Activated CD4-positive, alpha-beta T cell treated with anti-CD3 and anti-CD28 coated beads, Interleukin-2, Interleukin-6, amounts not matched to agents 100 ng/mL and 50 ng/mL, durations not matched to agents 16 hours and 8 hours (primary cell): ENCODE measurements around the gene C16orf92.

Experiments used
- DNase-seq: peaks from one replicate; pipeline ENCODE4 v3.0.0-alpha.2; 2020

Gene C16orf92

DNA sequence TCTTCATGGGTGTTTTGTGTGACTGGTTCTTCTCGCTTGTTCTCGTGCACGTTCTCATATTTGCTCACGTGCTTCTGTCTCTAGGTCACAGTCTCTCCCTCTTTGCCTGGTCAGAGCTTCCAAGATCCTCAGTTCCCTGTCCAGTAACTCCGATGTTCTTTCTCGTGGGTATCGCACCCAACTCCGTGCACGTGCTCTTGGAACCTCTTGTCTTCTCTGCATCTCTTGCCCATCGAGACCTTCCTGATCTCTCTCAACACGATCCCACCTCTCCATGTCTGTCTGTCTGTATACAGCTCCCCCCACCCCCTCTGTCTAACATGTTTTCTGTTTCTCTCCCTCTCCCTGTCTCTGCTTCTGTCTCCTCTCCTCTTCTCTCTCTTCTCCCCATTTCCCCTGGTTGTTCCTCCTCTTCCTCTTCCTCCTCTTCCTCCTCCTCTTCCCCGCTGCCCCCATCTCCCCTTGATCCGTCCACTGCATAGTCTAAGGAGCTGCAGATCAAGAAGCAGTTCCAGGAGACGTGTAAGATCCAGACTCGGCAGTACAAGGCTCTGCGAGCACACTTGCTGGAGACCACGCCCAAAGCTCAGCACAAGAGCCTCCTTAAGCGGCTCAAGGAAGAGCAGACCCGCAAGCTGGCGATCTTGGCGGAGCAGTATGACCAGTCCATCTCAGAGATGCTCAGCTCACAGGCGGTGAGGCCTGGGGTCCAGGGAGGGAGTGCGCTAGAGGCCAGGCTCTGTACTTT, 33.7 kb upstream of the C16orf92 start:
- no peak for DNase-seq

DNA sequence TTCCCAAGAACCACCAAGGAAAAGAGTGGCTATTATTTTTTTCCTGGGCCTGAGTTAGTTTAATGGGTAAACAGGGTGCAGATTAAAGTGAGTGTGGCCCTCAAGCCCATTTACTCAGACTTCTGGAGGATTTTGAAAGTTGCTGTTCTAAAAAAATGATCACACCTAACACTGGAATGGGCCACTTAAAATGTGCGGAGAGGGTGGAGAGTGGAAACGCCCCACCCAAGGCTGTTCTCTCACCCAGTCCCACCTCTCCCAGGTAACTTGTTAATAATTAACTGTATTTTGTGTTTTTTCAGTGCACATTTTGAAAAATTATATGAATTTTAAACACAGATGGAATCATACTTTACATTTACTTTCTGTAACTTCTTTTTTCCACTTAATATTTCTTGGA, 33.0 kb upstream of the C16orf92 start:
- no peak for DNase-seq

DNA sequence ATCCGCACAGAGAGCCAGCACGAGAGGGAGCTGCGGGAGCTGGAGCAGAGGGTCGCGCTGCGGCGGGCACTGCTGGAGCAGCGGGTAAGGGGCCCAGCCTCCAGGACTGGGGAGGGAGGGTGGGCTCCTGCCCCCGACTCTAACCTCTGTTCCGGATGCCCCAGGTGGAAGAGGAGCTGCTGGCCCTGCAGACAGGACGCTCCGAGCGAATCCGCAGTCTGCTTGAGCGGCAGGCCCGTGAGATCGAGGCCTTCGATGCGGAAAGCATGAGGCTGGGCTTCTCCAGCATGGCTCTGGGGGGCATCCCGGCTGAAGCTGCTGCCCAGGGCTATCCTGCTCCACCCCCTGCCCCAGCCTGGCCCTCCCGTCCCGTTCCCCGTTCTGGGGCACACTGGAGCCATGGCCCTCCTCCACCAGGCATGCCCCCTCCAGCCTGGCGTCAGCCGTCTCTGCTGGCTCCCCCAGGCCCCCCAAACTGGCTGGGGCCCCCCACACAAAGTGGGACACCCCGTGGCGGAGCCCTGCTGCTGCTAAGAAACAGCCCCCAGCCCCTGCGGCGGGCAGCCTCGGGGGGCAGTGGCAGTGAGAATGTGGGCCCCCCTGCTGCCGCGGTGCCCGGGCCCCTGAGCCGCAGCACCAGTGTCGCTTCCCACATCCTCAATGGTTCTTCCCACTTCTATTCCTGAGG, 32.0 kb upstream of the C16orf92 start:
- no peak for DNase-seq

DNA sequence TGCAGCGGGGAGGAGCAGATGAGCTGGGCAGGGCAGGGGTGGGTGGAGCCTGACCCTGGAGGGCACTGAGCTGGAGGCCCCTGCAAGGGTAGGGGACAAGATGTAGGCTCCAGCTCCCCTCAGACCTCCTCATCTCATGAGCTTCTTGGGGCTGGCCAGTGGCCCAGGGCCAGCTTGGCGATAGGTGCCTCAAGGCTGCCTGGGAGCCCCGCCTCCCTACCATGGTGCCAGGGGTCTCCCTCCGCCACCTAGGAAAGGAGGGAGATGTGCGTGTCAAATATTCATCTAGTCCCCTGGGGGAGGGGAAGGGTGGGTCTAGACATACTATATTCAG, 31.5 kb upstream of the C16orf92 start:
- no peak for DNase-seq

DNA sequence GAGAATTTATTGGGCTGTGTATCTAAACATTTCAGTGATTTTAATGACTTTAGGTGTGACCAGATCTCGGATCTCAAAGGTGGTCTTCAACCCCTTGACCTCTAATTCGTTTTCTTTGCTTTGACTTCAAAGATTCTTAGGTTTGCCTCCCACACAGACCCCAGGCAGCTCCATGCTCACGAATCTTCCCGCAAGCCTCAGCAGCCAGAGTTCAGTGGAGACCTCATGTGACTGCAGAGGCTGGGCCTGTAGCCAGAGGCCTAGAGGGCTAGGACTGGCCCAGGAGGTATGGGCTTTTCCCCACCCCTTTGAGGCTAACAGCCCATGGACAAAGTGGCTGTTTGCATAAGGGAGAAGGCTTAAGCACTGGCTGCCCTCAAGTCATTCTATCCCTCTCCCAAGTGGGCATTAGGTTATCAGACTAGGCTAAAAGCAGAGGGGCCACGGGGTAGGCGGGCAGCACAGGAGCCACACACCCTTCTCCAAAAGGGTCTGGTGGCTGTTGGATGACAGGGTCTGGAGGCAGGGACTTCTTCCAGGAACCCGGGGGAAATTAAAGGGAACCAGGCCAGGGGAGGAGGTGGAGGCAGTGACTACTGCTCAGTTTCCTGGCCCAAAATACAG, 30.5 kb upstream of the C16orf92 start:
- no peak for DNase-seq

DNA sequence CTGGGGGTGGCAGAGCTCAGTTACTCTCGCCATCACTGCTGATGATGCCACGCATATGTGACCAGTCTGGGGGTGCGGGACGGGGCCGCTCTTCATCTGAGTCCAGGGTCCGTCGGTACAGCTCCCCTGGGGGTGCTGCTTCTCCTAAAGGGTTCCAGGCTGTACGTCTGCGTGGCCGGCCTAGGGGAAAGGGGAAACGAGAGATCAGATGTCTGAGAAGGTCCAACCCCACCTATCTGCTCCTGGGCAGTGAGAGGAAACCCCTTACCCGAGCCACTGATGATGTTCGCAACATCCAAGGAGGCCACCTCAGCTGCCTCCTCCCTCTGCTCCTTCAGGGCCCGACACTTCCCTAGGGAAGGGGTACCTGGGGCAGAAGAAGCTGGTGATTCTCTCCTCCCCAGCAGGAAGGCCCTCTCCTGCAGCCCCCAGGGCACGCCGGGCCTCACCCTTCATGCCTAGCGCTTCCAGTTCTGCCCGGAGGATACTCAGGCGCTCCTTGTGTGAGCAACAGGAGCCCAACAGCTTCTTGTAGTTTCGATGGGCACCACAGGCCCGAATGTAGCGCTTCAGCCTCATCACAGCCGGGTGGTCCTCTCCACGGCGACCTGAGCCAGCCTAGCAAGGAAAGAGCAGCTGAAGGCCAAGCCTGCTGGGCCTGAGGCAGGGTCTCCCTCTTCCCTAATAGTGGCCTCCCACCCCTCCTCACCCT, 29.7 kb upstream of the C16orf92 start:
- no peak for DNase-seq

DNA sequence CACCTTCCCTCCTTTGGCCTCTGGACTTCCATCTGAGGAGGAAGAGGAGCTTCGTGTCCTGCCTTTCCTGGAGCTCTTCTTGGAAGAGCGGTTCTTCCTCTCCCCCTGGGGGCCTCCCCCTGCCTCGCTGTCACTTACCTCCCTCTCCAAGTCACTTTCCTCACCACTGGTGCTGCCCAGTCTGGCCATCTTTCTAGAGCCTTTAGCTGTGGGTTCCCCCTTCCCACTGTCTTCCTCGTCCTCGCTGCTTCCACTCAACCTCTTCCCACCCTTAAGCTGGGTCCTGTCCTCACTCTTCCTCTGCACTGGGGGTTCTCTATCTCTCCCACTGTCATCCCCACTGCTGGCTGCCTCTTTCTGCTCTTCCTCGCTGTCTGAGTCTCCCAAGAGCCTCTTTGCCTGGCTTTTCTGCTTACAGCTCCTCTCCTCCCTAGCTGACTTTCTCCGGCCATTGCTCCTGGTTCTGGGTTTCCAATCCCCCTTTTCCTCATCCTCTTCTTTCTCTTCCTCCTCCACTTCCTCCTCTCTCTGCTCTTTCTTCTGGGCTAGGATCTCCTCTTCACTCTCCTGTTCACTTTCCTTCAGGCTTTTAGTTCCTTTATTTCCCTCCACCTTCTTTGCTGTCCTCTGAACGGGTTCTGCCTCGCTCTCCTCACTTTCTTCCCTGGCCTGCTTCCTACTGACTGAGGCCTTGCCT, 28.9 kb upstream of the C16orf92 start:
- DNase-seq: no peak

DNA sequence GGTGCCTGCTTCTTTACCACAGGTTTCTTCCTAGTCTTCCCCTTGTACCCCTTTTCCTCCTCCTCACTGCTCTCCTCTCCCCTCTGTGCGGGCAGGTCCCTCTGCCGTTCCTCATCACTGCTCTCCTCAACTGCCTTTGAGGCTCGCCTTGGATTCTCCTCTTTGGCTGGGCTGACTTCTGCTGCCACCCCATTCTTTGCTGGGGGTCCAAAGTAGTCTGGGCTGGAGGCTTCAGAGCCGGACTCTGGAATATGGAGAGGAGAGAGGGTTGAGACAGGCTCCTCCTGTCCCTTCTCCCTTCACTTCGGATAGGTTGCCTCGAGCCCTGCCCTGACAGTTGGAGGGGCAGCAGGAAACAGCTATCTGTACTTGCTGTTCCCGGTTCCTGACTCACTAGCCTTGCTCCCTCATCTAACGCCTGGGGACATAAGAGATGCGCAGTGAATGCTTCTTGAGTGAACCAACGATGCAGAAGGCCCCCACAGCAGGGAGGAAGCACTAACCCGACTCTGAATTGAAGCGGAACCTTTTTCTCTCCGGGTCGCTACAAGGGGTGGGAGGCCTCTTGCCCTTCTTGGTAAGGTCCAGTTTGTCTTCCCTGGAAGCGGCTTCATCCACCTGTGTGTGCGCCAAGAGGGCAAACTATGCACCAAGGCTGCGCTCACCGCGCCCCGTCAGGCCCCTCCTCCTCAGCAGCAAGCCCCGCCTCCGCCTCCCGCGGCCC, 28.2 kb upstream of the C16orf92 start:
- DNase-seq: peak; percentile 83

DNA sequence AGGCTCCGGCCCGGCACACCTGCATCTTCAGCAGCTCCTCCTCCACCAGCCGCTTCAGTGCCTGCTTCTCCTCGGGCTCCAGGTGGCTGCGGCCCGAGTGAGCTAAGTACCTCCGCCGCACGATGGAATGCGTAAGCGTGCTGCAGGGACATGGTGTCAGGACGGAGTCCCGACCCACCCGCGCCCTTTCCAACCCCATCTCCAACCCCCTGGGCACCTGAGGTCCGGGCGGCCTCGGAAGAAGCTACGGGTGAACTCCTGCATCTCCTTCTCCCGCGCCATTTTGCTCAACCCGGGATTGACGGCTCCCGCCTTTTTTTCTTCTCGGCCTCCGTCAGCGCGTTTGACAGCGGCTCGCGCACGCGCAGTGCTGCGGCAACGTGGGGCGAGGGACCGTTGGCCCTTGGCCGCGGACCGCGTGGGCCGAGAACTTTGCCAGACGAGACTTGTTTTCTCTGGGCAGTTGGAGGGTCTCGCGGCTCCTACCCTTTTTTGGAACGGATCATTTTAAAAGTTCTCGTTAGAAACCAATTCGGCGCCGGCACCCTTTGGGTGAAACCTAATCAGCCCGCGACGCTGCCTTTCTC, 27.6 kb upstream of the C16orf92 start, which contains the start of gene HIRIP3:
Gene HIRIP3 (minus strand): TSS at position 294 of the 587 bp plus-strand sequence. CDS start 12 bp downstream, at position 282.
- peak; percentile 93 for DNase-seq

DNA sequence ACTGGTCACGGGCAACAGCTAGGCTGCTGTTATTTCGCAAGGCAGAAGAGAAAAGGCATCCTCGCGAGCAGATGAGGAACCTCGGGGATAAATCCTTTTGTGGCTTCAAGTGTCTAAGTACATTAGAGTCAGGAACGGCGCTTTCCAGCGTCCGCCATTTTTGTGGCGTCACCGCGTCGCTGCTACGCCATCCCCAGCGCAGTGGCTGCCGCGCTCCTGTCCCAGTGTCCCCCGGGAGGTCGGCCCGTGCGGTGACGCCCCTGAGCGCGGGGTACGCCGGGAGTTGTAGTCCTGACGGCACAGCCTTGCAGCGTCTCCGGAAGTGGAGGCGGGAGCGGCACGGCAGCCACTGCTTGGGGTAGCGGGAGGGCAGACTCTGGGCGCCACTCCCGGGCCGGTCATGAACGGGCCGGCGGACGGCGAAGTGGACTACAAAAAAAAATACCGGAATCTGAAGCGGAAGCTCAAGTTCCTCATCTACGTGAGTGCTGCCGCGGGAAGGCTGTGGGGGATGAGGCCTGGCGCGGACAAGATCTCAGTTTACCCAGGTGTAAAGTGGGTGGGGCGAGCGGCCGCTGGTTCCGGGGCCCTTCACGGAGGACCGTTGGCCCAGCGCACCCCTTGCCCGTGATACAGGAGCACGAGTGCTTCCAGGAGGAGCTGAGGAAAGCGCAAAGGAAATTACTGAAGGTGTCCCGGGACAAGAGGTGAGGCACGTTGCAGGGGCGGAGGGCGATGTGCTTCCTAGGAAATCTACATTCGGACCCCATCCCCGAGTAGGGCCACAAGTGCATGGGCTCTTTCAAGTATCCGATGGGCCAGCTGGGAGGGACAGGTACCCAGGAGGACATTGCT, 26.9 kb upstream of the C16orf92 start, which contains the start of gene INO80E:
Gene INO80E (plus strand): TSS at position 331 of the 855 bp plus-strand sequence. CDS start 70 bp downstream, at position 401.
- peak; percentile 100 for DNase-seq

DNA sequence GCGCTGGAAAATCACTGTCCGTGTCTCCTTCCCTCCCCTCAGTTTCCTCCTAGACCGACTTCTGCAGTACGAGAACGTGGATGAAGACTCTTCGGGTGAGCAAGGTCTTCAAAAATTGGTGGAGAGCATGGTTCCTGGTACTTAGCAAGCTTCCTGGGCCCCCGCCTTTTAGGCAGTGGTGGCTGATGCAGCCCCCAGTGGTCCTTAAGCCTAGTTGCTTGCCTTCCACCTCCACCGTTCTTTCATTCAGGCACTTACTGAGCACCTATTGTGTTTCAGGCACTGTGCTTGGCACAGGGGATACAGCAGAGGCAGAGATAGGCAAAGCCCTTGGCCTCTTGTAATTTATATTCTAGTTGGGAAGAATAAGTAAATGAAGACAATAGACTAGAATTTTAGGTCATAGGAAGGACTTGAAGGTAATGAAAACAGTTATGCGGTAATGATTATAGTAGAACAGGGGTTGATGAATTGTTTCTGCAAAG, 26.2 kb upstream of the C16orf92 start:
- DNase-seq: peak; percentile 14

DNA sequence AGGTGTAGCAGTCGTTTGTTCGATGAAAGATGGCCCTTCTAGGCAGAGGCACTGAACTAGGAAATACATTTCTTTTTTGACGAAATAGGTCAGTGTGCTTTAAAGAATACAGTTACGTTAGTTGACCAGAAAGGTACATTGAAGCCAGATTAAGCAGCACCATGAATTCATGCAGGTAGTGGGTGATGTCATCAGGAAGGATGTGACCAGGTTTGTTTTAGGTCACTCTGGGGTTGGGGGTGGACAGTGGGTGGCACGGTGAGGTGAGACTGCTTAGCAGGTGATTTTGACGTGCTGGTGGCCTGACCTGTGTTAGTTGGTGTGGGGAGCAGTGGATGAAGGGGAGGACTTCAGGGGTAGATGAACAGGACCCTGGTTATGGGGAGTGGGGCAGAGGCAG, 23.4 kb upstream of the C16orf92 start:
- DNase-seq: no peak

DNA sequence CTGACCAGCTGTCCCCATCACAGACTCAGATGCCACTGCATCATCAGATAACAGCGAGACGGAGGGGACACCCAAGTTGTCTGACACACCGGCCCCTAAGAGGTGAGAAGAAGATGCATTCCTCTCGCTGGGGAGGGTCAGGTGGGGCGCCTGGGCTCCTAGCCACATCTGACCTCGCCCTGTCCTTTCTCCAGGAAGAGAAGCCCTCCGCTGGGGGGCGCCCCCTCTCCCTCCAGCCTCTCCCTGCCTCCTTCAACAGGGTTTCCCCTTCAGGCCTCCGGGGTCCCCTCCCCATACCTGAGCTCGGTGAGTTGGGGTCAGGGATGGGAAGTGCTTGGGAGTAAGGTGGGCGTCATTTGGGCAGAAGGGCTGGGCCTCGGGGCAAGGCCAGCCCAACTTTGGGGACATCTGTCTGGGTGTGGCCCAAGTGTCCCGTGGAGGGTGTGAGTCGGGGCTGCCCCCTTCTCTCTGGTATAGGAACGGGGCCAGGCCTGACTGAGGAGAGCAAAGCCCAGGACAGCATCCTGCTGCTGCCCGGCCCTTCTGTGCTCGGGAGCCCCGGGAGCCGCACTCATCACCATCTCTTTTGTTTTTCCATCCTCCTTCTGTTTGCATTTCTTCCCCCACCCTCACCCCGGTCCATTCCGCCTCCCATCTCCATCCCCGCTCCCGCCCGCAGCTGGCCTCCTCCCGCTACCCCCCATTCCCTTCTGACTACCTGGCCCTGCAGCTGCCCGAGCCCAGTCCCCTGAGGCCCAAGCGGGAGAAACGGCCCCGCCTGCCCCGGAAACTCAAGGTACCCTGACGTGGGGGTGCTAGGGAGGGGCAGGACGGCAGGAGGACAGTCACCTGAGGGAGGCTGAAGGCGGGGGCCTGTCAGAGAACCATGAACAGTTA, 22.0 kb upstream of the C16orf92 start:
- no peak for DNase-seq

DNA sequence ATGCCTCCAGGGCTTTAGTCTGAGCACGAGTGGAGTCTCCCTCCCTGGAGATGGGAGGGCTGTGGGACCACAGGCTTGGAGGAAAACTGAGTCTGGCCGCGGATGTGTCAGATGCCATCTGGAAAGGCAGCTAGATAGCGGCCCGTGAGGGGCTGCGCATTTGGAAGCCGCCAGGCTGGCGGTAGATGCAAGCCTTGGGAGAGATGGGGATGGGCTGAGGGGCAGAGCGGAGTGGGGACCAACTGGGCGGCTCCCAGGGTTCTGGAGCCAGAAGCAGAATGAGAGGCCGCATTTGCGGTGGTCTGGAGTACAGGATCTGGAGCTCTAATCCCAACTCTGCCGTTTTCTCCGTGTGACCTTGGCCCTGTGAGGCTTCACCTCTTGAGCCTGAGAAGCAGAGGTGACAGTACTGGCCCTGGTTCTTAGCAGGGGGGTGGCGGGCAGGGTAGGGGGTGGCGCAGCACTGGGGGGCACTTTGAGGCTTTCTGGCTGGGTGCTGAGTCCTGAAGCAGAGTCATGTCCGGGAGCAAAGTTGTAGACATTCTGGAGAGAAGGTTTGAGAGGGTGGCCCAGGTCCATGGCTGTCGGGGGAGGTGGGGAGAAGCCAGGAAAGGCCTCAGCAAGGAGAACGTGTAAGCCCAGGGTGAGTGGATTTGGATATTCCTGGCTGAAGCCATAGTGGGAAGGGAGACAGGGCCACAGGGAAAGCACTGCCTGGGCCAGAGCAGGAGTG, 20.2 kb upstream of the C16orf92 start:
- DNase-seq: no peak

DNA sequence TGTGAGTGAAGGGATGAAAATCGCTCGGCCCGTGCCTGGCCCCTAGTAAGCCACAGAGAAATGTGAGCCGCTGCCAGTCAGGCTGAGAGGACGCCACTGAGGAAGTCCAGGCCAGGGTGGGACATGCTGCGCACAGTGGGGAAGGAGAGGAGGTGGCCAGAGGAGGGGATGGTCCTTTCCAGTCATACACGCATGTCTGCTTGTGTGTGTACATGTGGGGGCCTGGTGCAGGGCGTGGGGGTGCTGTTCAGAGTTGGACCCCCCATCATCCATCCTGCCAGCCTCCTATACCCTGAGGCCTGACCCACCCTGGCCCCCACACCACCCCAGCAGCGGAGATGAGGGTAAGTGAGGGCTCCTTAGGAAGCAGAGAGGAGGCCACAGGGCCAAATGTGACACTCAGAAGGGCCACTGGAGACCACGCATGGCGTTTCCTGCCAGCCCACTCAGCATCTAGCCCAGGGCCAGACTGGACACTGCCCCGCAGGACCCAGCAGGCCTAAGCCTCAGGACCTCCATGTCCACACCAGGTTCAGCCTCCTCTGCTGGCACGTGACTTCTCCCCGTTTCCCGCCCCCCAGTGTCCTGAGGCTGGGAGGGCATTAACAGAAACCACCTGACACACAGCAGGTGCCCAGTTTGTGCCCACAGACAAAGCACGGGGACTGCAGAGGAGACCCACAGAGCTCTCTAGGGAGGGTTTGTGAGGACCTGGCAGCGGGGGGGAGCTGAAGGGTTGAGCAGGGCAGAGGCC, 19.2 kb upstream of the C16orf92 start:
- no peak for DNase-seq

DNA sequence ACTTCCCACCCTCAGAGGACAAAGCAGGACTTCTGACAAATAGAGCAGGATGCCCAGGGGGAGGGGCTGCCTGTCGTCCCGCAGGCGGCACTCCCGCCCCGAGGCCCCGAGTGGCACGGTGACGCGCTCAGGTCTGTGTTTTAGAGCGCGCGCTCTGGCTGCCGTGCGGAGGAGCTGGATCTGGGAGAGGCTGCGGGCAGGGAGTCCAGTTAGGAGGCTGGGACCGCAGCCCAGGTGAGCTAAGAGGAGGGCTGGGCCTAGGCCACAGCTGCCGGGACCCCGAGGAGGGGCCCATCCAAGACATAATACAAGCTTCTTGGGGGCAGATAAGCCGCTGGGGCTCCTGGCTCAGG, 18.6 kb upstream of the C16orf92 start:
- no peak for DNase-seq

DNA sequence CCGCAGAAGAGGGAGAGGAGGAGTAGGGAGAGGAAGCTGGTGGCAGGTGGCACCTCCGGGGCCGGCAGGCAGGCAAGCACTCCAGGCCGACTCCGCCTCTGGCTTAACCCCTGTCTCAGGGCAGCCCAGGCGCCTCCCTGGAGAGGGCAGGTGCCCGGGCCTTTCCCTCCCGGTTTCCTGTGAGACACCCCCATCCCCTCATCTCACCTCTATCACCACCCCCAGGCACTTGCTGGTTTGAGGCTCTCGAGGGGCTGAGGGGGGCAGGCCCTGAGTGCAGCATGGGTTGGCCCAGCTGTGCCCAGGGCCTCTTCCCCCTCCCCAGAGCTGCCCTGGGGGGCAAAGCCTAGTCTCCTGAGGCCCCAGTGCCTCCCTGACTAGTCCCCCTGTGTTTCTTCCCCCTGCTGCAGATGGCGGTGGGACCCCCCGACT, 18.2 kb upstream of the C16orf92 start:
- no peak for DNase-seq
